ENCODE measurements around the gene PPP6R2.

The PPP6R2 gene

DNA sequence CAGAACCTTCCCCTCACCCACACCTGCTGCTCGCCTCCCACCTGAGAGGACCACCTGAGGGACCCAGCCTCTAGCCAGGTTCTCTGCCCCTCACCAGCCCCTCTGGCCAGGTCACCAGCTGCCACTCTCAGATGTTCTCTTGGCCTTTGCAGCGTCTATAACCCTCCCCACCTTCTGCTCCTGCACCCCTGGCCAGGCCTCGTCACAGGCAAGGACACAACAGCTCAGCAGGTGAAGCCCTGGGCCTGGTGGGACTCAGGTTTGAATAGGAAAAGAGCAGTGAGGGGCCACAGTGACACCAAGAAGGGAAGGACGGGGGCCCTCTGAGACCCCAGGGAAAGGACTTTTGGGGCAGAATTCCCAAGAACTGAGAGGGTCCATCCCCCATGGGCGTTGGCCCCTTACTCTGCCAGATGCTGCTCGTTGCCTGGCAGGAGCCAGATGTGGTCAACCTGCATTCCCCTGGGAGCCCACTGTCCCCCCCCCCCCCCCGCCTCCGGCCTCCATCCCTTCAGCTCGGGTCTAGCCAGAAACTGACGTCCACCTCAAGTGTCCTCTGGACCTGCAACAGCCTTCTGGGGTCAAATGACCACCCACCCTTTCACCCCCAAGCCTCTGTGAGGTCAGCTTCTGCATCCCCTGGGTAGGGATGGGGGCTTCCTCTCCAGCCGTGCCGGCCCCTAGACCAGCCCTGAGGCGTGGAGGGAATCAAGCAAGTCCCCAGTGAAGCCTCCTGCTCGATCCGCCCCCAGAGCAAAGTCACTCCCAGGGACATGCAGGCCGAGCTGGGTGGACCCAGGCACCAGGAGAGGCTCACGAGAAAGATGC, 103.0 kb downstream of the PPP6R2 start:
- DNase-seq (ENCODE audit: low spot score): no peak

DNA sequence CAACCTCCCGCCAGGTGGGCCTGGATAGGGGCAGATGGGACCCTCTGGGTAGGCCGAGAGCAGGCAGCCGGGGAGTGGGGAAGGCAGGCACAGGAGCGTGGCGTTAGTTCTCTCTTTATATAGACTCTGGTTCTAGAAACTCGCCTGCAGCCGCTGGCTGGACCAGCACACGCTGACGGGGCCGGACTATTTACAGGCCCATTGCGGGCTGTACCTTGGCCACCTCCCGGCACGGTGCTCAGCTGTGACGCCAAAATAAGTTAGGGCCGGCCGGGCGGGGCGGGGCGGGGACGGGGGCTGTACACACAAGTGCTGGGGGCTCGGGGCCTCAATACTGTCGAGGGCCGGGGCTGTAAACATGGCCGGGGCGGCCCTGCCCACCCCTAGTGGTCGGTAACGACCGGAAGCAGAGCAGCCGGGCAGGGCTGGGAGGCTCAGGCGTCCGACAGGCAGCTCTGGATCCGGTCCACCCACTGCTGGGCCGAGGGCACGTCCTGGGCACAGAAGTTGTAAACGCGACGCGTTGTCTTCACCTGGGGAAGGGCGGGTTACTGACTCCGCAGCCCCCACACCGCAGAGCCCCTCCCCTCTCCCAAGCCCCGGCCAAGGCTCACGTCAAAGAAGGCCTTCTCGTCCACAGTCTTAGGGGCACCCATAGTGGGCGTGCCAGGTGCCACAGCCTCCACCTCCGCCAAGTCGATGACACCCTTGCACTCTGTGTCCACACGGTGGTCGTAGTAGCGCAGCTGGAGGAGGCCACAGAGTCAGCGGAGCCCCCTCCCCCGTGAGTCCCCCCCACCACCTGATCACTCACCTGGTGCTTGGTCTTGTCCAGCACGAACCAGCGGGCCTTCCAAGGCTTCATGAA, 103.8 kb downstream of the PPP6R2 start:
- DNase-seq (ENCODE audit: low spot score): no peak

- no peak for DNase-seq (ENCODE audit: low spot score)
Observed at GRCh38 chr22:50447576-50448551, 104.7 kb downstream of the PPP6R2 start.

- DNase-seq (ENCODE audit: low spot score): no peak
Observed at GRCh38 chr22:50452649-50453048, 109.5 kb downstream of the PPP6R2 start.

GRCh38 chr22:50454556-50455075, 111.5 kb downstream of the PPP6R2 start:
- DNase-seq (ENCODE audit: low spot score): no peak

GRCh38 chr22:50455201-50455600, 112.1 kb downstream of the PPP6R2 start:
- no peak for DNase-seq (ENCODE audit: low spot score)

- DNase-seq (ENCODE audit: low spot score): no peak
Observed at GRCh38 chr22:50456026-50456425, 112.9 kb downstream of the PPP6R2 start.

DNA sequence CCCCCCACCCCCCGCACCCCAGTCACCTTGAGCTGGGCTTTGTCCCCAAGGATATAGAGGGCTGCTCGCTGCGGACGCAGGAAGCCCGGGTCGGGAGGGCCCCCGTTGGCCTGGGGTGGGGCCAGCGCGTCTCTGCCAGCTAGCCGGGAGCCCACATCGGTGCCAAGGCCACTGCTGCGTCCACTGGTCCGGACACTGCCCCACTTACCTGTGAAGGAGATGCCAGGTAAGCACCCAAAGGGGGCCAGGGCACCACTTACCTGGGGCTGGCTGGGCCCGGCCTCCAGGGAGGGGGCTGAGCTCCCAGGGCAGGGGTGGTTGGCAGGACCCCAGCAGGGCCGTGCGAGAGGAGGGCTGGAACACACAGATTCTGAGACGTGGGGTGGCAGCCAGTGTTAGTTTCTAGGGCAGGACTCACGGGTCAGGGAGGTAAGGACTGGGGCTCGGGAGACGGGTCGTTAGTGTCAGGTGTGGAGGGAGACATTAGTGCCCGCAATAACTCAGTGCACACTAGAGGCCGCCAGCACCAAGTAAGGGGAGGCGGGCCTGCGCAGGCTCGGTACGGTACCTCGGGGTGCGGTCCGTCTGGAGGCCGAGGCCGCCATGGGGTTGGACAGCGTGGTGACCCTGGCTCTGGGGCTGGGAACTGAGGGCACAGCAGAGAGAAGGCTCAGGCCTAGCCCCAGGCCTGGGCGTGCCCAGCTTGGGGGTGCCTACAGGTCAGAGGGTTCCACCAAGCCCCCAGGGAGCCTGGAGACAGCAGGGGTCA, 113.5 kb downstream of the PPP6R2 start:
- DNase-seq (ENCODE audit: low spot score): peak; percentile 77

DNA sequence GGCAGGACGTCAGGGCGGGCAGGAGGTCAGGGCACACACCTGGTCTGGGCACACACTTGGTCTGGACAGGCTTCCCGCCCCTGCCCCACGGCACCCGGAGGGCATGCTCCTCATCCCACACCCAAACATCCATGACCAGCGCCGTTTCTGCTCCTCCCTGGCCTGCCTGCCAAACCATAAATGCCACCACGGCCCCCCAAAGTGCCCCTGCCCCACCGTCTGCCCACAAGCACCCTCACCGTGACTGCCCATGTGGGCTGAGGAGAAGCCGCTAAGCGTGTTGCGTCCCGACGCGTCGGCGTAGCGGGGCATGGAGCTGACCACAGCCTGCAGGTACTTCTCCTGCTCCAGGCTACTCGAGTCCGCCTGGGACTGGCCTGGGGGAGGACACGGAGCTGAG, 115.9 kb downstream of the PPP6R2 start:
- no peak for DNase-seq (ENCODE audit: low spot score)

- no peak for DNase-seq (ENCODE audit: low spot score)
Observed at GRCh38 chr22:50459496-50460140, 116.5 kb downstream of the PPP6R2 start.

DNA sequence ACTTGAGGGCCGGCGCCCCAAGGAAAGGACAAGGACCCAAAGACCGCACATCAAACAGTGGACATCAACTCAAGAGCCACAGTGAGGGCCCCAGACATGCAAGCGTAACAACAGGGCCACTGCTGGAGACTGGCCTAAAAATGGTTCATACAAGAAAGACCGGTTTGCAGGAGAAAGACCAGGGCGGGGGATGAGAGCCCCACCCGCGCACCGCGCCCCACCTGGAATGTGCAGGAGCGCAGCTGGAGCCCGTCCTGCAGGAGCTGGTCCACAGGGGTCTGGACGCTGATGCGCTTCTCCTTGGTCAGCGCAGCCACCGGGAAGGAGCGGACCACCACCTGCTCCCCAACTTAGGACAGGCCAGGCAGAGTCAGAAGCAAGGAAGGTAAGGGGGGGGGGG, 117.8 kb downstream of the PPP6R2 start:
- no peak for DNase-seq (ENCODE audit: low spot score)

DNA sequence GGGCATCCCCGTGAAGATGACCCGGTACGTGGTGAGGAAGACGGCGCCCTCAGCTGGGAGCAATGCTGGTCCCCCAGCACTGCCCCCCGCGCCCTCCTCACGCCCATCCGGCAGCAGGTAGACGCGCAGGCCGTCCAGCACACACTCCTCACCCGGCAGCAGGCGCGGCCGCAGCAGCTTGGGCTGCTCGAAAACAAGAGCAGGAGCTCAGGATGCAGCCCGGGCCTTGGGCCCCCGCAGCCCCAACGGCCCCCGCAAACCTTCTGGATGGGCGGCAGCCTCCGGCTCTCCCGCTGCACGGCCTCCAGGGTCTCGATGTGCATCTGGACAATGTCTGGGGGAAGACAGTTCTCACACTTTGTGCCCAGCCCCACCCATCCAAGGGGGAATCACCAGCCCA, 118.4 kb downstream of the PPP6R2 start:
- no peak for DNase-seq (ENCODE audit: low spot score)

- no peak for DNase-seq (ENCODE audit: low spot score)
Observed at GRCh38 chr22:50461979-50462540, 118.9 kb downstream of the PPP6R2 start.

- DNase-seq (ENCODE audit: low spot score): no peak
Observed at GRCh38 chr22:50463188-50463900, 120.2 kb downstream of the PPP6R2 start.

GRCh38 chr22:50464451-50464850, 121.3 kb downstream of the PPP6R2 start:
- no peak for DNase-seq (ENCODE audit: low spot score)

GRCh38 chr22:50465066-50465930, 122.2 kb downstream of the PPP6R2 start:
- no peak for DNase-seq (ENCODE audit: low spot score)

DNA sequence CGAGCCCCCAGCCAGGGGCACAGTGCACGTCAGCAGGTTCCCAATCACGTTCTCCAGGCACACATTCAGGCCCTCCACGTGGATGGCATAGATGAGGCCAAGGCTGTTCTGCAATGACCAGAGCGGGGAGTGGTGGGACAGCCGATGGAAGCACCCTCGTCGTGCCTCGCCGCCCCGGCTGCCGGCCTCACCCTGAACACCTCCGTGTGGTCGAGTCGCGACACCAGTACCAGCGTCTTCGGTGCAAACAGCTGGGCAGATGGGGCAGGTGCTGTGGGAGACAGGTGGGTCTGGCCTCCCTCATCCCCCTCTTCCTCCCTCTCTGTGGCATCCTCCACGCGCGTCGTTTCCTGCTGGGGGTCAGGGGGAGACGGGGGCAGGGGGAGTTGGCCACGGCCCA, 124.2 kb downstream of the PPP6R2 start:
- DNase-seq (ENCODE audit: low spot score): no peak

DNA sequence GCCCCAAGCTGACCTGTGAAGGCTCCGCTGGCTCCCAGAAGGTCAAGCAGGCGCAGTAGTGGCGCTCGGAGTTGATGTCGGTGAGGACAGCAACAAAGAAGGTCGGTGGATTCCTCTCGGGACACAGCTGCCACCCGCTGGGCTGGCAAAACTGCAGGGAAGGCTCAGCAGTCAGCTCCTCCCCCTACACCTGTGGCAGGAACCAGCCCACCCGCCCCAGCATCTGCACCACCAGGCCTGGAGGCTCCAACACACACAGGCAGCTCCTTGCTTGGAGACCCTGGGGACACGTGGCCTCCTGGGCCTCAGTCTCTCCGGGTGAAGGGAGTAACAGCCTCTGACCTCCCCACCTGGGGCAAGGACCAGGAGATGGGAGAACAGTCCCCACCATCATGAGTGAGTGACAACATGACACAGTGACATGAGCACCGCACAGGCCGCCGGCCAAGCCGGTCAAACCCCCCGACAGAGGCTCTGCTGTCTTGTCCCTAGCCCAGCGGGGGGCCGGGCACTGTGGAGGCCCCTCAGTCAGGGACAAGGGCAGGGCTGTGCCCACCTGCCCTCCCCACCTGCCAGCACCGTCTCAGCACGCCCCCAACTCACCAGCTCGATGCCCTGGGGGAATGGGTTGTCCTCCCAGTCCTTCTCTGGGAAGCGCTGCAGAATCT, 124.8 kb downstream of the PPP6R2 start:
- DNase-seq (ENCODE audit: low spot score): no peak

Measured in D341Med (cell line).